Nephron progenitor cell (in vitro differentiated cells): ENCODE data around the gene KCNQ2.

Source experiments
- DNase-seq: peaks from one replicate; pipeline ENCODE4 v3.0.0; 2021
- H3K27ac Mint-ChIP-seq: 2 replicates; pipeline ENCODE4 v1.8.0; 2021; ENCODE audit warnings: mild to moderate bottlenecking, moderate library complexity, mixed read lengths
- H3K27me3 Mint-ChIP-seq: 2 replicates; pipeline ENCODE4 v1.8.0; 2021; ENCODE audit warnings: mild to moderate bottlenecking, low read depth, mixed read lengths; ENCODE audit not compliant: poor library complexity
- H3K36me3 Mint-ChIP-seq: 2 replicates; pipeline ENCODE4 v1.8.0; 2021; ENCODE audit warnings: low read depth, mixed read lengths
- H3K4me1 Mint-ChIP-seq: 2 replicates; pipeline ENCODE4 v1.8.0; 2021; ENCODE audit warnings: mixed read lengths
- H3K4me3 Mint-ChIP-seq: 2 replicates; pipeline ENCODE4 v1.8.0; 2021; ENCODE audit warnings: mild to moderate bottlenecking, moderate library complexity, mixed read lengths
- H3K9me3 Mint-ChIP-seq: 2 replicates; pipeline ENCODE4 v1.8.0; 2021; ENCODE audit warnings: mild to moderate bottlenecking, moderate library complexity, mixed read lengths
- TF ChIP-seq, protein P1 (sequence below): fragments of 200-600 bp; sonication (generic); IDR thresholded peaks from 2 replicates; pipeline ENCODE4 v1.5.0; 2021; ENCODE audit warnings: antibody characterized with exemption

Gene KCNQ2

DNA sequence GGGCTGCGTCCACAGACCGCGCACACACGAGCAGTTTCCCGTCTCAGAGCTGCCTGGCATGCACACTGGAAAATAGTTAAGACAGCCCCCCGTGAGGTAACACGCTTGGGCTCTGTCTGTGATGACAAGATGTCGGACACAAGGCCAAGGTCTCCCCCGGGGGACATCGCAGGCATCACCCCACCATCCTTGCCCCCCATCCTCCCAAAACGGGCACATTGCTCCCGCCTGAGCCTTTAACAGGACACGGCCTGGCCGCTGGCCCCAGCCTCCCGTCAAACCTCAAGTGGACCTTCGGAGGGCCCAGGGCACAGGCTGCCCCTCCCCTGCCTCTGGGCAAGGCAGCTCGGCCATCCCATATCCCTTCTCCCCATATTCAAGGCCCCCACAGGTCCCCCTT is 5.6 kb downstream of the KCNQ2 start:
- Mint-ChIP-seq H3K27me3 (peaks cover 33% of the 10 kb centered on the region), H3K4me3 (no peak overlapping the region), H3K27ac (no peak overlapping the region), H3K9me3 (no peaks in the 10 kb centered on the region), H3K36me3 (no peaks in the 10 kb centered on the region), H3K4me1 (peaks cover 25% of the 10 kb centered on the region)
- TF ChIP-seq, protein P1, sequence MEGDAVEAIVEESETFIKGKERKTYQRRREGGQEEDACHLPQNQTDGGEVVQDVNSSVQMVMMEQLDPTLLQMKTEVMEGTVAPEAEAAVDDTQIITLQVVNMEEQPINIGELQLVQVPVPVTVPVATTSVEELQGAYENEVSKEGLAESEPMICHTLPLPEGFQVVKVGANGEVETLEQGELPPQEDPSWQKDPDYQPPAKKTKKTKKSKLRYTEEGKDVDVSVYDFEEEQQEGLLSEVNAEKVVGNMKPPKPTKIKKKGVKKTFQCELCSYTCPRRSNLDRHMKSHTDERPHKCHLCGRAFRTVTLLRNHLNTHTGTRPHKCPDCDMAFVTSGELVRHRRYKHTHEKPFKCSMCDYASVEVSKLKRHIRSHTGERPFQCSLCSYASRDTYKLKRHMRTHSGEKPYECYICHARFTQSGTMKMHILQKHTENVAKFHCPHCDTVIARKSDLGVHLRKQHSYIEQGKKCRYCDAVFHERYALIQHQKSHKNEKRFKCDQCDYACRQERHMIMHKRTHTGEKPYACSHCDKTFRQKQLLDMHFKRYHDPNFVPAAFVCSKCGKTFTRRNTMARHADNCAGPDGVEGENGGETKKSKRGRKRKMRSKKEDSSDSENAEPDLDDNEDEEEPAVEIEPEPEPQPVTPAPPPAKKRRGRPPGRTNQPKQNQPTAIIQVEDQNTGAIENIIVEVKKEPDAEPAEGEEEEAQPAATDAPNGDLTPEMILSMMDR: no peak
- no peak for DNase-seq

DNA sequence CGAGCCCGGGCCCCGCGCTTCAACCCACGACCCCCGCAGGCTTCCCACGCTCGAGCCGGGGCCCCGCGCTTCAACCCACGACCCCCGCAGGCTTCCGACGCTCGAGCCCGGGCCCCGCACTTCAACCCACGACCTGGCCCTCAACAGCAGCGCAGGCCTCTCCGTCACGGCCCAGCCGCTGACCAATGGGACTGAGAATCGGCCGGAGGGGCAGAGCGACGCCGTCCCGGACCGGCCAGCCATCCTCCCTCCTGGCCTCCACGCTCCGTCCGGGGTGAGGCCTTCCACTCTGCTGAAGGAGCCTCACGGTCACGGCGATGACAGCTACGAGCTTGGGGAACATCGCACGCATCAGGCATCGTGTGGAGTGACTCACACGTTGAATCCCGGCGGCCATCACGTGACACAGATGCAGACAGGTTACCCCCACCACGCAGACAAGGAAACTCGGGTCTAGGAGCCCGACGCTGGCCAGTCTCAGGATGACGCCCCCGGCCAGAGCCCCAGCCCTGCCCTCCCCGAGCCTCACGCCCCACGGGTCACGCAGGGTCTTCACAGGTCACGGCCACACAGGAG is 6.1 kb downstream of the KCNQ2 start:
- Mint-ChIP-seq H3K27ac (no peak overlapping the region), H3K36me3 (no peaks in the 10 kb centered on the region), H3K9me3 (no peaks in the 10 kb centered on the region), H3K4me3 (no peak overlapping the region), H3K27me3 (peaks cover 33% of the 10 kb centered on the region), H3K4me1 (peaks cover 27% of the 10 kb centered on the region)
- TF ChIP-seq, protein P1: no peak
- no peak for DNase-seq

DNA sequence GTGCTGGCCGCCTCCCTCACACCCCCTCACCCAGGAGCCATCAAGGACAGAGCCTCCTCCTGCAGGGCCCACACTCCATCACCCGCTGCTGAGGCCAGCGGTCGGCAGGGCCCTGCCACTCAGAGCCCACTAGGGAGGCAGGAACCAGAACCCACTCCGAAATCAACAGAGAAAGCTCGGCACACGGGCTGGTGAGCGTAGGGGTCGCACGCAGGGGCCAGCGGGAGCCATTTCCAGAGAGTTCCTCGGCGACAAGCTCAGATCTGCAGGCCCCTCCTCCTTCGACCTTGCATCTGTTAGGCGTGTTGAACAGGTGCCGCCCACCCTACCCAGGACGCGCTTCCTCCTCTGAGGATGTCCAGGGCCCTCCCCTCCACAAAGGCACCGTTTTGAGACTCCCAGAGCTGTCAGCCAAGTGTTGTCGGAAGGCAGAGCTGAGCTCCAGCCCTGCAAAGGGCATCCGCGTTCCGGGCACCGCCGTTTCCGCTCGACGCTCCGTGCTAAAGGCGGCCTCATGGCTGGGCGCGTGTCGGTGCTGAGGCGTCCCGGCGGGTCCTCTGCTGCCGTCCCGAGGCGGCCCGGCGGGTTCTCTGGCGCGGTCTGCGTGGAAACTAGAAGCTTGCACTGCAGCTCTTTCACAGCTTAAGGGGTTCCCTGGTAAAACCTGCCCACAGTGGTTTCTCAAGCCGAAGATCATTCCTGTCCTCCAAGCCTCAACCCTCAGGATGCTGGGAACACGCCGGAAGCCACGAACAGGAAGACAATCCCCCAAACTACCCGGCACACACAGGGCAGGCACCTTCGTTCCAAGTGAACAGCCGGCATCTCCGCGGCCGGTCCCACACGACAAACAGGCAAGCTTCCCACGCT is 6.8 kb downstream of the KCNQ2 start:
- H3K27ac Mint-ChIP-seq: no peak overlapping the region

DNA sequence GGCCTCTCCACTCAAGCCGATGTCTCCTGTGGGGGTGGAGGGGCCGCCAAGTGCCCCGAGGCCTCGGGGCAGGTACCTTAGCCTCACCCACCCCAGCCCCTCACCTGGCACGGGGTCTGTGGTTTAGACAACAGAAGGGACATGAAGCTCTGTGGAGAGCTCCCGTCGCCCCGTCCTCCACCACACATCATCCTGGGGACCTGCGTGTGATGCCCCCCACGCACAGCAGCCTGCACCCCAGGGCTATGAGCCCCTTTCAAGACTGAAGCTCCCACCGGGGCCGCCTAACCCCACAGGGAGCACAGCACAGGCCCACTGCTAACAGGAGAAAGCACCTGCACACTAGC is 8.2 kb downstream of the KCNQ2 start:
- no peak overlapping the region for H3K27ac Mint-ChIP-seq
- no peaks in the 10 kb centered on the region for H3K36me3 Mint-ChIP-seq
- H3K4me1 Mint-ChIP-seq: peaks cover 25% of the 10 kb centered on the region
- no peak for DNase-seq
- TF ChIP-seq, protein P1: no peak
- no peaks in the 10 kb centered on the region for H3K9me3 Mint-ChIP-seq
- peaks cover 21% of the 10 kb centered on the region for H3K27me3 Mint-ChIP-seq
- no peak overlapping the region for H3K4me3 Mint-ChIP-seq

More for the DNA sequence above, 6.8 kb downstream of the KCNQ2 start:
- TF ChIP-seq, protein P1: no peak
- Mint-ChIP-seq H3K36me3 (no peaks in the 10 kb centered on the region), H3K4me1 (peaks cover 30% of the 10 kb centered on the region), H3K27me3 (peaks cover 29% of the 10 kb centered on the region), H3K4me3 (no peak overlapping the region), H3K9me3 (no peaks in the 10 kb centered on the region)
- no peak for DNase-seq

DNA sequence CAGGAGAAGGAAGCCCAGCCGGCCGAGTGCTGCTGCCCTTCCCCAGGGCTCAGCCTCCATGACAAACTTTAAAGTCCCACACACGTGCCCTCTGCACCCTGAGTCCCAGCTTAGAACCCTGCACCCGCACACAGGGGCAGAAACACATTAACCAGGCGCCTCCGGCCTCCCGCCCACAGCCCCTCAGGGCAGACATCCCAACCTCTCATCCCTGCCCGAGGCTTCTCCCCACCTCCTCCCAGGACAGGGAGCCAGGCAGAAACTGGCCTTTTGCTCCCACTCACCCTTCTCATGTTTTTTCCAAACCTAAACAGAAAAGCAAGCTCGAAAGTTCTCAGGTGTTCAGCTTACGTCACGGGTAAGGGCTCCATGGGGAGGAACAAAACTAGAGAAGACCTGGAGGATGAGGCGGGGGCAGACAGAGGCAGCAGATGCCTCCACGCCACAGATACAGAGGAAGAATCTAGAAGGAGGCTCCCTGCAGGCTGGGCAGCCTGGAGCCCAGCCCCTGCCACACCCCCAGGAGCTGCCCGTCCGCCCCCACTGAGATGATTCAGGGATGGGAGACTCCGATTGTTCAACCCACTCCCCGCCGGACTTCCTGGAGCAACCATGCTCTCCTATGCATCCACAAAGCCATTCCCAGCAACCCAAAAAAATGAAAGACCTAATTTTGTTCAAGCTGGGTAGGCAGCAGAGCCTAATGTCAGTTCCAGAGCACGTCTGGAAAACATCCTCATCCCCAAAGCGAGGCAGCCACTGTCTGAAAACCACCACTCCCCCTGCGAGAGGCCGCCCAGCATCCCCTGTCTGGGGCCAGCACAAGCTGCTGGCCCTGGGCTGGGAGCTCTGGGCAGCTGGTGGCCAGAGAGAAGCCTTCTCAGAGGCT is 8.8 kb downstream of the KCNQ2 start:
- H3K9me3 Mint-ChIP-seq: no peaks in the 10 kb centered on the region
- H3K4me1 Mint-ChIP-seq: peaks cover 25% of the 10 kb centered on the region
- H3K4me3 Mint-ChIP-seq: no peak overlapping the region
- H3K36me3 Mint-ChIP-seq: no peaks in the 10 kb centered on the region
- TF ChIP-seq, protein P1: no peak
- H3K27me3 Mint-ChIP-seq: peaks cover 21% of the 10 kb centered on the region
- H3K27ac Mint-ChIP-seq: no peak overlapping the region
- DNase-seq: no peak
